ENCODE results near the gene OSBPL10.

GRCh38 chr3:31934018-31934417 is 47.0 kb downstream of the OSBPL10 start:
- TF ChIP-seq CTCF (conservative IDR thresholded peaks at IDR 0.05 in 1 of 2, IDR thresholded peaks at IDR 0.05 in 1 of 2; ENCODE audit: extremely low read depth in 1 of 2, insufficient read depth in 1 of 2, low read depth in 1 of 2, low read length in 2 of 2), result no peak
- no peak for TF ChIP-seq EZH2 (IDR thresholded peaks at IDR 0.05; ENCODE audit: borderline replicate concordance, low read length)

Data from mammary epithelial cell (primary cell).